Tibial nerve (tissue), 4 donors: ENCODE data around the gene MAN1A1. TPM values are rescaled to one million over a fixed set of nuclear protein-coding genes. Genes with fewer than 3 reads are reported as not detected.

ENCODE experiments used
- DNase-seq, 2 donors: peaks; one replicate each; pipeline ENCODE4 v3.0.0-alpha.2; 2019; ENCODE audit warnings: low spot score in 2 of 2
- H3K27ac ChIP-seq, 4 donors: fragments of 200-600 bp; sonication (generic) in 3 of 4; one replicate each; pipeline ENCODE4 v1.5.1; 2017 to 2019; ENCODE audit warnings: mild to moderate bottlenecking in 1 of 4
- H3K27me3 ChIP-seq, 2 donors: fragments of 200-600 bp; sonication (generic) in 1 of 2; one replicate each; pipeline versions ENCODE4 v1.5.1 to v1.6.0; 2017 to 2019
- H3K36me3 ChIP-seq, 3 donors: fragments of 200-600 bp; sonication (generic); one replicate each; pipeline ENCODE4 v1.5.1; 2018 to 2019
- H3K4me1 ChIP-seq, 4 donors: fragments of 200-600 bp; sonication (generic) in 3 of 4; one replicate each; pipeline ENCODE4 v1.5.1; 2017 to 2019
- H3K4me3 ChIP-seq, 4 donors: fragments of 200-600 bp; sonication (generic) in 3 of 4; one replicate each; pipeline ENCODE4 v1.5.1; 2017 to 2019; ENCODE audit warnings: mild to moderate bottlenecking in 1 of 4, moderate library complexity in 1 of 4
- H3K9me3 ChIP-seq, 4 donors: fragments of 200-600 bp; sonication (generic) in 3 of 4; one replicate each; pipeline ENCODE4 v1.5.1; 2017 to 2019
- CTCF ChIP-seq, 5 experiments: fragments of 200-600 bp in 3 of 5; fragments of 450-650 bp in 2 of 5; sonication (generic) in 3 of 5; IDR thresholded peaks; one replicate each; pipeline ENCODE4 v1.5.1; 2016 to 2019; ENCODE audit warnings: antibody characterized with exemption in 5 of 5, mild to moderate bottlenecking in 3 of 5, moderate library complexity in 2 of 5
- EP300 ChIP-seq, 2 donors: sonication (generic); formaldehyde crosslinking; IDR thresholded peaks; one replicate each; pipeline ENCODE4 v1.6.1; 2017; ENCODE audit warnings: antibody characterized with exemption in 2 of 2, mild to moderate bottlenecking in 1 of 2
- POLR2A ChIP-seq, 2 donors: fragments of 450-650 bp; IDR thresholded peaks; one replicate each; pipeline ENCODE4 v1.6.1; 2017; ENCODE audit warnings: antibody characterized with exemption in 2 of 2, mild to moderate bottlenecking in 2 of 2, moderate library complexity in 2 of 2
- WGBS, 2 donors: methylation state at CpG; one replicate each; pipeline ENCODE4 v1.1.5; 2018; 5-methylcytosine and 5-hydroxymethylcytosine counted together
- total RNA-seq, 4 donors: library from RNA; depleted of rRNA; stranded (reverse); fragments of >200 nt; gene quantifications; one replicate each; pipeline ENCODE4 v1.1.0, GENCODE V29; 2016

Gene MAN1A1
- total RNA-seq, 4 donors from 2014 or later = 118 to 287 (median 154) TPM

GRCh38 chr6:119243657-119244056 lies 105.9 kb downstream of the MAN1A1 start:
- WGBS, 2 donors = 89 to 98% methylated on average over 2 of the region's 2 CpGs
- Histone ChIP-seq H3K27me3 (no peaks in the 10 kb centered on the region), H3K36me3 (peaks cover 0 to 16% (median 0%) of the 10 kb centered on the region in 3 donors), H3K27ac (no peak overlapping the region), H3K9me3 (no peaks in the 10 kb centered on the region), H3K4me1 (peaks cover 0 to 17% (median 2%) of the 10 kb centered on the region in 4 donors), H3K4me3 (no peak overlapping the region)
- TF ChIP-seq POLR2A (IDR thresholded peaks at IDR 0.05) (no peak), CTCF (IDR thresholded peaks at IDR 0.05) (no peak), EP300 (IDR thresholded peaks at IDR 0.05) (no peak)
- no peak for DNase-seq

GRCh38 chr6:119243037-119243436 lies 106.5 kb downstream of the MAN1A1 start:
- Histone ChIP-seq H3K27me3 (no peaks in the 10 kb centered on the region), H3K4me3 (no peak overlapping the region), H3K9me3 (no peaks in the 10 kb centered on the region), H3K36me3 (peaks cover 0 to 14% (median 0%) of the 10 kb centered on the region in 3 donors), H3K27ac (no peak overlapping the region), H3K4me1 (peaks cover 0 to 17% (median 2%) of the 10 kb centered on the region in 4 donors)
- TF ChIP-seq CTCF (IDR thresholded peaks at IDR 0.05) = no peak
- no peak for TF ChIP-seq EP300 (IDR thresholded peaks at IDR 0.05)
- TF ChIP-seq POLR2A (IDR thresholded peaks at IDR 0.05) = no peak
- no peak for DNase-seq

- WGBS, 2 donors = 78 to 79% methylated on average over 3 of the region's 3 CpGs
- H3K9me3 ChIP-seq = no peaks in the 10 kb centered on the region
- no peak overlapping the region for H3K27ac ChIP-seq
- no peak for TF ChIP-seq CTCF (IDR thresholded peaks at IDR 0.05)
- TF ChIP-seq POLR2A (IDR thresholded peaks at IDR 0.05) = no peak
- TF ChIP-seq EP300 (IDR thresholded peaks at IDR 0.05) = no peak
- H3K4me1 ChIP-seq = peaks cover 0 to 17% (median 2%) of the 10 kb centered on the region in 4 donors
- peaks cover 0 to 1% (median 0%) of the 10 kb centered on the region in 3 donors for H3K36me3 ChIP-seq
- H3K4me3 ChIP-seq = no peak overlapping the region
- no peak for DNase-seq
- H3K27me3 ChIP-seq = no peaks in the 10 kb centered on the region
These were observed 107.8 kb downstream of the MAN1A1 start for GRCh38 chr6:119241540-119242309.

- 30 to 32% methylated on average over 2 of the region's 2 CpGs for WGBS, 2 donors
- Histone ChIP-seq H3K27ac (no peak overlapping the region), H3K4me3 (no peak overlapping the region)
These were observed 108.5 kb downstream of the MAN1A1 start for GRCh38 chr6:119241111-119241465.

More at GRCh38 chr6:119241111-119241465, 108.5 kb downstream of the MAN1A1 start:
- Histone ChIP-seq H3K27me3 (no peaks in the 10 kb centered on the region), H3K36me3 (peaks cover 0 to 6% (median 0%) of the 10 kb centered on the region in 3 donors), H3K9me3 (peaks cover 0 to 5% (median 0%) of the 10 kb centered on the region in 4 donors), H3K4me1 (peaks cover 0 to 17% (median 2%) of the 10 kb centered on the region in 4 donors)
- DNase-seq = no peak
- no peak for TF ChIP-seq CTCF (IDR thresholded peaks at IDR 0.05)
- no peak for TF ChIP-seq POLR2A (IDR thresholded peaks at IDR 0.05)
- TF ChIP-seq EP300 (IDR thresholded peaks at IDR 0.05) = no peak
